NCI-H2107 (cell line): ENCODE results near the gene HDAC4.

ENCODE experiments used
- DNase-seq: peaks from one replicate; lab custom pipeline; 2025; lab: John Stamatoyannopoulos, UW

Gene HDAC4

GRCh38 chr2:239200646-239201530, 199.9 kb downstream of the HDAC4 start:
- DNase-seq: no peak

DNA sequence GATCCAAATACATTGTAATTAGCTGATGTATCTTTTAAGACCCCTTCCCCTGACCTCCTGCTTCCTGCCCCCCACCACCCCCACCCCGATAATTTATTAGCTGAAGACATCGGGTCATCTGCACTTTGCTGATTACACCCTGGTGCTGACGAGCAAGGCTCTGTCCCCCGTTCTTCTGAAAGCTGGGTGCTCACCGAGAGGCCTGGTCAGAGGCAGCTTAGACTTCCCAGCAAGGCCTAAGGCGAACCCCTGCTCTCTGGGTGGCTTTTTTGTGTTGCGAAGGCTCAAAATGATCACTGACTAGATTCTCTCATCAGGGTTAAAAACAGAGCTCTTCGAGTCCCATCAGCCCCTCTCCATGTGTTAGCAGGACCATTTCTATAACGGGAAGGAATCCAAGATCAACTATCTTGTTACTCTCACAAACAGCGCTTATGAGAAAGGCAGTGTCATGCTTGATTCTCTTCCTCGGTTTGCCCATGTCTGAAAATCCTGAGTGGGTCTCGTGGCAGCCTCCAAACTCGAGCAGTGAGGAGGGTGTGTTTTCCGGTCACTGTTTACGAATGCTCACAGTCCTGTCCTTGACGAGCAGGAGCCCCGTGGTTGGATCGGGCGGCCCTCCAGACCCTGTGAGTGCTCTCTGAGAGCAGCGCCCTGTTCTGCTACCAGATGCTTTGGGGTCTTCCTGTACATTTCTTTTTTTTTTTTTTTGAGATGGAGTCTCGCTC, 201.6 kb downstream of the HDAC4 start:
- DNase-seq: no peak

- DNase-seq: no peak
Observed at GRCh38 chr2:239198221-239198620, 202.6 kb downstream of the HDAC4 start.

DNA sequence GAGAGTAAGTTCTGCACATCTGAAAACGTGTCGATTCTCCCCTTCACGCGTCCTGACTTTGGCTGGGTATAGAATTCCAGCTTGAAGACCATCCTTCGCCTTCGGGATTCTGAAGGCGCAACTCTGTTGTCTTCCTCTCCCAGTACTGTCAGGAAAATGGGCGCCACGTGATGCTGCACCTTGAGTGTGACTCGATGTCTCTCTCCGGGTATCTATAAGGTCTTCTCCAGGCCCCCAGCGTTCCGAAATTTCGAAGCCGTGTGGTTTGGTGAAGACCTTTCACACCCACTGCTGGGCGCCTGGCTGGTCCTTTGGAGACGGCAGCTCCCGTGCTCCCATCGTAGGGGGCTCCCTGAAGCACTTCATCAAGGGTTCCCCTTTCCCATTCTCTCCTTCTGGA, 203.7 kb downstream of the HDAC4 start:
- no peak for DNase-seq

GRCh38 chr2:239196474-239197021, 204.3 kb downstream of the HDAC4 start:
- DNase-seq: no peak

DNA sequence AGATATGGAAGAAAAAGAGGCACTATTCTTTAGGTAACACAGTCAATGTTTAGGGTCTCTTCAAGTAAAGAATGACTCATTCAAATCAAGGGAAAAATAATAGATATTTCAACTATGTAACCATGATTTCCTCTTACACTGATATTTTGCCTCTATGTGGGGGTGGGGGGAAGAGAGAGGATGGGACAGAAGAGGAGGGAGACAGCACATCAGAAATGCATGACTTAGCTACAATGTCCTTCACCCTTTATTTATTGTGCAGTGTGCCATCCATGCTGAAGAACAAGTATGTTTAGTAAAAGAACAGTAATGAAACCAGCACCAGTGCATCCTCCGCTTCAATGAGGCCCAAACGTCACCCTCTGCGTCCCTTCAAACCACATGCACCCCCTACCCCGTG, 204.8 kb downstream of the HDAC4 start:
- no peak for DNase-seq

DNA sequence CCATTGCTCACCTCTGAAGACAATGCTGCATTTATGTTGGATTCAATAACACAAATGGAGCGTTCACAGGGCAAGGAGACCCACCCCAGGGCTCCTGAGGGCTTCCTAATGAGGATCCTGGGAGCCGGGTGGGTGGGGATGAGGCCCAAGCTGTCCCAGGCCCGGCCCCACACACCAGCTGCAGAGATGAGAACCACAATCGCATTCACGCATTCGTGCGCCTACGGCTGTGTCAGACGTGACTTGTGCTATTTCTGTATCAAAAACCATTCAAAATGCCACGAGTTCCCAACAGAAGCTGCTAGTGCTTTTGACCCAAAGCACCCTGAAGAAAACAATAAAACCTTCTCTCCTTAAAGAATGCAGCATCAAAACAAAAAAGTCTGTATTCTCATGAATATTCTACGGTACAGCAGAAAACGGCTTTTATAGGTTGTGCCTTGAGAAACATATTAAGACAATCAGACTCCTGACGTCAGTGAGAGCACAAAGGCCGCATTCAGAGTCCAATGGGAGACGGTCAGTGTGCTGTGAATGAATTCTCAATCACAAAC, 205.4 kb downstream of the HDAC4 start:
- DNase-seq: no peak

- DNase-seq: no peak
Observed at GRCh38 chr2:239194731-239195317, 206.0 kb downstream of the HDAC4 start.

DNA sequence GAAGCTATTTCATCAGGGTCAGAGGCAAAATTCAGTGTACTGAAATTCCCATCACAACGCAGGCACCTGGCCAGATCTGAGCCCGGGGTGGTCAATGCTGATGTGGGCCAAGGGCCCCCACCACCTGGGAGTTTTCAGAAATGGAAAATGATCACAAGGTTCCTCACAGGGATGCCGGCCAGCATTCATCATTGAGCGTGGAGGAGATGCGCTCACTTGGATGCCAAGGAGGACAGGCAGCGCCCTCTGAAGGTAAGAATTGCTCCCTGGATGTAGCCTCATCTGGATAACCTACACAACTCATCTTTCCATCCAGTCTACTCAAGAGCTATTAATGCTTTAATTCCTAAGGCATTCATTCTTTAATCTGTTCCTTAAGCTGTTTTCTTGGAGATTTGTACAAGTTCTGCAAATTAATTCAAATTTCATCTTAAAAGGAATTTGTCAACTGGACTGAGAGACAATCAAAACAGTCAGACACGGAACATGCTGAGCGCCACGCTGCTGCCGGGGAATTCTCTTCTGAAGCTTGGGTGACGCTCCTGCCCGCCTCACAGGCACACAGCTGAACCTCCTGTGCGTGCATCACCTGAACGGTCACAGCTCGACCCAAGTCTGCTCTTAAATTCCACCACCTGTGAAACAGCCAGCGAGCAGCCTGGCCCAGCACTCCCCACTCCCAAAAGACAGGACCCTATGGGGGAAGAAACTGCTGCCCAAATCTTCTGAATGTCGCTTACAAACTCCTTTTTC, 206.7 kb downstream of the HDAC4 start:
- no peak for DNase-seq

- DNase-seq: no peak
Observed at GRCh38 chr2:239193401-239193811, 207.4 kb downstream of the HDAC4 start.

DNA sequence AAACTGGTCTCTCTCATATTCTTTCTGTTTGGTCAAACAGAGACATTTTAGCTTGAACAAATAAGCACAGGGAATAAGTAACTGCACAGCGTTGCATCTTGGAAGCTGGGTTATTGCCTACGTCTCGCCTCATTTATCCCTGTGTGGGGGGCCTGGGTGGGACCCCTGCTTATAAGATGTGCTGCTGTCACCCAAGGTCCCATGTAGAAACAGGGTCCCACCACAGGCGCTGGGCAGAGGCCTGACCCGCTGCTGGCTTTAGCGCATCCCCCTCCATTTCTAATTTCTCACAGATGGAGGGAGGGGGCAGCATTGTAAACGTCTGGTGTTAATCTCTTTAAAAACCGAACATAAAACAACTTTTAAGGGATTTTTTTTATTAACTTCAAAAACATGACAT, 207.8 kb downstream of the HDAC4 start:
- no peak for DNase-seq

DNA sequence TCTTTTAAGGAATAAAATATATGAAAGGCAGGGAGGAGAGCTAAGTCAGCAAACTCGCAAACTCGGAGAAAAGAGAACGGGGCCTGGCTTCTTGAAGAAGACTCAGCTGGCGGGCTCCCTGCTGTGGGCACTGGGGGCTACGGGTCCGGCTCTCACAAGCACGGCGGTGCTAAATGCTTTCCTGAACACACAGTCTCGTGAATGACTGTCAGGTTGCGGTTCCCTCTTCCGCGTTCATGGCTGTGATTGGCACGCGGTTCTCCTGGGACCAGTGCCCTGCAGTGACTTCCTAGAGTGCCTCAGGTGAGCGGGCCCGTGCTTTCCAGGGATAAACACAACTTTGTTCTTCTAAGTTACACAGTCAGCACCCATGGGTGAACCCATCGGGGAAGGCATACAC, 208.4 kb downstream of the HDAC4 start:
- no peak for DNase-seq

DNA sequence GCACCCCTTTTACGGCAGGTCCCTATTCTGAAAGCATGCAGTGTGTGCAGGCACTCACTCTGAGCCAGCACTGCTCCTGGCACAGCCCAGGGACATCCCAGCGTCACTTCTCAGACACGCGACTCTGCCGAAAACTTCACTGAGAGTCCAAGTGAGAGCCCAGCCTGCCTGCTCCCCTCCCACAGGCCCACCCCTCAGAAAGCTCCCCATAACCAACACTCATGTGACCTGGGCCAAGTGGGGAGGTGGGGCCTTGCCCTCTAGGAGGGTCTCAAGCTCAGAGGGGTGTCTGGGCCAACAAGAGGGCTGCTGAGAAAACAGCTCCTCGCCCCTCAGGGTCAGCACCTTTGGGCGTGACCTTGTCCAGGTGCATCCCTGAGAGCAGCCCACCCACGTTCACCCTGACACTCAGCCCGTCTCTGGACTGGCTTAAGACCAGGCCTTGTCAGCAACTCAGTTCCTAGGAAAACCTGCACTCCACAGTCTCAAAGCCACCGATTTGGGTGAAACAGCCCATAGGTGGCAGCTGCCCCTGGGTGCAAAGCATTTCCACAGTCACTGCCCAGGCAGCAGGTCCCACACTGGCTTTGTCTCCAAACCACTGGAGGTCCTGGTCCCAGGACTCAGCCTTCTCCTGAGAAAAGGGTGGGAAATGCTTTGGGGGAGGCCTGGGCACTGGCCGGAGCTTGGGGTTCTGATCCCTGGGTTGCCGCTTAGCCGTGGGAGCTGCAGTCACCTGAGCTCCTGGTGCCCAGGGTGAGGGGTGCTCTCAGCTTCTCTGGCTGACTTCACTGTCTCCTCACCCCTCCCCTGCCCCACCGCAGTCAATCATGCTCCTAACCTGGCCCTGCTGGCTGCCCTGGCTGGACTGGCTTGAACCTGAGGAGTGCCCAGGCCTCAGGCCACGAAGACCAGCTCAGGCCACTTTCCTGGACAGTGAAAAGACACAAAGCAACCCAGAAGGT, 209.6 kb downstream of the HDAC4 start:
- DNase-seq: no peak

GRCh38 chr2:239190361-239190760, 210.5 kb downstream of the HDAC4 start:
- no peak for DNase-seq

DNA sequence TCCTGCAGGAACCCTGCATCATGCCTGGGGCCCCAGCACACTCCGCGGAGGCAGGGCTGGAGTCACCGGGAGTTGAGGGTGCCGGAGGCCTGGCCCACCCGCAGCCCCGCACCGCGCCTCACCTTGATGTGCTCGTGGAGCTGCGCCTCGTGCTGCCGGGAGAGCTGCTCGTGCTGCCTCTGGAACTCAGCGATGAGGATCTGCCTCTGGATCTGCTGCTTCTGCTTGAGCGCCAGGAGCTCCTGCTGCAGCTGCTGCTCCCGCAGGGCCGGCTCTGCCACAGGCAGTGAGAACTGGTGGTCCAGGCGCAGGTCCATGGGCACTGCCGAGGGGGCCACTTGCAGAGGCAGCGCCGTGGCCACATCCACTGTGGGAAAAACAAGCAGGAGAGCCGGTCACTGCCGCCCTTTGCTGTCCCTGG, 211.1 kb downstream of the HDAC4 start:
- DNase-seq: no peak

DNA sequence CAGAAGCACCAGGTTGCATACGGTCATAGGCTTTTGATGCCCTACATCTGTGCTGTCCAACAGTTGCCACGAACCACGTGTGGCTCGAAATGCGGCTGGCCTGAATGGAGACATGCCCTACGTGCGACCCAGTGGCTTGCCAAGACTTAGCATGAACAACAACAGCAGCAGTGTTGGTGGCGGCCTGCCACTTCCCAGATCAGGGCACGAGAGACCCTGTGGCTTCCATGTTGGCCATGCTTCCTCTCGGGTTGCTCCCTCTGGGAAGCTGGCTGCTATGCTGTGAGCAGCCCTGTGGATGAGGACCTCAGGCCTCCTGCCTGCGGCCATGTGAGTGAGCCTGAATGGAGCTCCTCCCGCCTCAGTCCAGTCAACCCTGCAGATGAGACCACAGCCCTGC, 212.3 kb downstream of the HDAC4 start:
- DNase-seq: no peak

DNA sequence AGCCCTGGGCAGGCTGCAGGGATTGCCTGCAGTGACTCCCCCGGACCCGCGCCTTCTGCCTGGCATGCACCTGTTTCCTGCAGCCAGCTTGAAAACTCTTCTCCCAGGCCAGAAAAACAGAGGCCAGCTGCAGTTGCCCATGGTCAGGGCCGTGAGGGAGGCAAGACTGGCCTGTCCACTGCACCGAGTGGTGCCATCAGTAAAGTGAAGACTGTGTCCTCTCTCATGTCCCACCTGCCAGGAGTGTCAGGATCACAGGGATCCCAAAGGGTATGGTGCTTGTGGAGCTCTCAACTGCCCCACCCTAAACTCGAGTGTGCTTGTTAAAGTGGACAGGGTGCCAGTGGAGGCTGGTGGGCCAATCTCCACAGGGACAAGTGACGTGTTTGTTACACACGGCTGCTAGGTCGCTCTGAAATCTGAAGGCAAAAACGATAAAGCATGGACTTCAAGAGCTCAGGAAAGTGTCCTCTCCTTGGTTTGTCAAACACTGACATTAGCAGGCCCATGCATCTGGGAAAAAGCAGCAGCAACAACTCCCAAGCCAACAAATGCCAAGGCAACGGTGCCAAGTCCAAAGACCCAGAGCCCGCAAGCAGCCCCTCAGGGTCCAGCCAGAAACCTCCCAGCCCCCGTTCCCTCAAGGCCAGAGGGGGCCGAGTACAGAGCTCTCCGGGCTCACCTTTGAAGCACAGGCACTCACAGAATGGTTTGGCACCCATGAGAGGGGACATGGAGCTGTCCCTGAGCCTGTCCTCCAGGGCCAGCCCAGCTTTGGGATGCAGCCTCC, 213.2 kb downstream of the HDAC4 start:
- no peak for DNase-seq

DNA sequence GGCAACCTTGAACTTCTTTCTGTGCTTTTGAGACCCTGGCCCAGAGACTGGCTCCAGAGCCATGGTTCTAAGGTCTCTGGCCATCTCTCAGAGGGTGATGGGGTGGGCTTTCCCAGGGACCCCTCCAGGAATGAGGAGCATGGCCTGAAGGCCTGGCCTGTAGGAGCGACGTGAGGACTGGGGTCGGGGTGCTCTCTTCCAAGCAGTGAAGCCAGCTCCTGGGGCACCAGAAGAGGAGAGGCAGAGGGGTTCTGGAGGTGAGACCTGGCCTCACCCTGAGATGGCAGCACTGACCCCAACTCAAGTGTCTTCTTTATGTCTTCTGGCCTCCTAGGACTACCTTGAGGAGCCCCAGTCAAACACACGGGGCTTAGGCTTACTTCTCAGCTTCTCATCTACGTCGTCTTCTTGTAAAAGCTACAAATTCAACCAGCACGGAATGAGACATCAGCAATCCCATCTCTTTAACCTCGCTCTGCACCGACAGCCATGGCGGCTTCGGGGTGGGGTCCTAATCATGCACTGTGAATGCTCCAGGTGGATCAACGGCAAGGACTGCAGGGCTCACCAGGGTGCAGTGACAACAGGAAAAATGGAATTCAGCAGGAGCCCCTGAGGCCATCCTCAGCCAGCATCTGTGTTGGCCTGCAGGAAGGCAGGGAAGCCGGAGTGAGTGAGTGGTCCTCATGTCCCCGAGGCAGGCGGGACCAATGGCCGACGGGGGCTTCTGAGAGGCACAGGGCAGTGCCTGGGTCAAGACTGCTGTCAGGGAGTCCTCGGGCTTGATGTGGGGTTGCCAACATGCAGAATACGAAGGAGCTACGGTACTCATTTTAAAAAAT, 214.1 kb downstream of the HDAC4 start:
- no peak for DNase-seq
